GM23338 (cell line): ENCODE measurements around the gene SHPK. TPM values are rescaled to one million over a fixed set of nuclear protein-coding genes. Genes with fewer than 3 reads are reported as not detected.

ENCODE experiments used
- ATAC-seq: fragments of 200-7000 bp; cut with Tn5 transposase; 3 replicates; pipeline ENCODE4 v1.9.1; 2020
- DNase-seq: peaks from one replicate; pipeline ENCODE4 v3.0.0-alpha.2; 2015; ENCODE audit warnings: low spot score
- H2AFZ ChIP-seq: fragments of 200-600 bp; sonication (generic); 2 replicates; pipeline ENCODE4 v1.8.0; 2016; ENCODE audit warnings: antibody characterized with exemption, mild to moderate bottlenecking, moderate library complexity
- H3F3A ChIP-seq: fragments of 200-600 bp; sonication (generic); replicated peaks from 2 replicates; pipeline ENCODE4 v1.8.0; 2017; ENCODE audit warnings: antibody characterized with exemption, mixed run types, low read depth
- H3K27ac ChIP-seq: fragments of 200-600 bp; sonication (generic); 2 replicates; pipeline ENCODE4 v1.6.1; 2016; ENCODE audit warnings: low read depth
- H3K27me3 ChIP-seq: fragments of 200-600 bp; sonication (generic); 2 replicates; pipeline ENCODE4 v1.8.0; 2016; ENCODE audit warnings: mild to moderate bottlenecking, mixed run types, moderate library complexity; ENCODE audit not compliant: insufficient read depth
- H3K36me3 ChIP-seq: fragments of 200-600 bp; sonication (generic); 2 replicates; pipeline ENCODE4 v1.8.0; 2016; ENCODE audit warnings: mild to moderate bottlenecking; ENCODE audit not compliant: insufficient read depth
- H3K4me1 ChIP-seq: fragments of 200-600 bp; sonication (generic); 2 replicates; pipeline ENCODE4 v1.8.0; 2016; ENCODE audit warnings: mild to moderate bottlenecking, moderate library complexity; ENCODE audit not compliant: insufficient read depth
- H3K4me2 ChIP-seq: fragments of 200-600 bp; sonication (generic); 2 replicates; pipeline ENCODE4 v1.7.1; 2017; ENCODE audit warnings: mixed run types
- H3K4me3 ChIP-seq: fragments of 200-600 bp; sonication (generic); 2 replicates; pipeline ENCODE4 v1.6.1; 2016; ENCODE audit warnings: mixed run types
- H3K79me2 ChIP-seq: fragments of 200-600 bp; sonication (generic); replicated peaks from 2 replicates; pipeline ENCODE4 v1.8.0; 2017; ENCODE audit warnings: mild to moderate bottlenecking; ENCODE audit not compliant: insufficient read depth
- H3K9me2 ChIP-seq: fragments of 200-600 bp; sonication (generic); 2 replicates; pipeline ENCODE4 v1.8.0; 2017; ENCODE audit not compliant: insufficient read depth
- H4K20me1 ChIP-seq: fragments of 200-600 bp; sonication (generic); replicated peaks from 2 replicates; pipeline ENCODE4 v1.8.0; 2017; ENCODE audit warnings: mild to moderate bottlenecking; ENCODE audit not compliant: insufficient read depth
- H3K27ac Mint-ChIP-seq: 2 replicates; pipeline ENCODE4 v1.8.0; 2020; ENCODE audit warnings: inconsistent platforms, mild to moderate bottlenecking, moderate library complexity, mixed read lengths
- H3K27me3 Mint-ChIP-seq: 3 replicates; pipeline ENCODE4 v1.8.0; 2022; ENCODE audit warnings: low read depth, mild to moderate bottlenecking, moderate library complexity, mixed read lengths, inconsistent platforms; ENCODE audit not compliant: insufficient read depth, poor library complexity
- H3K36me3 Mint-ChIP-seq: 3 replicates; pipeline ENCODE4 v1.8.0; 2021; ENCODE audit warnings: low read depth, mild to moderate bottlenecking, inconsistent platforms, moderate library complexity, mixed read lengths
- H3K4me1 Mint-ChIP-seq: 3 replicates; pipeline ENCODE4 v1.8.0; 2020; ENCODE audit warnings: mild to moderate bottlenecking, inconsistent platforms, mixed read lengths
- H3K4me3 Mint-ChIP-seq: 3 replicates; pipeline ENCODE4 v1.8.0; 2021; ENCODE audit warnings: moderate library complexity, mild to moderate bottlenecking, inconsistent platforms, mixed read lengths
- H3K9me3 Mint-ChIP-seq: 3 replicates; pipeline ENCODE4 v1.8.0; 2020; ENCODE audit warnings: moderate library complexity, mild to moderate bottlenecking, inconsistent platforms, mixed read lengths
- CREB1 ChIP-seq: fragments of 250-450 bp; sonication (Bioruptor Pico); IDR thresholded peaks from 2 replicates; pipeline ENCODE4 v1.5.0; 2020; ENCODE audit warnings: low read depth, mild to moderate bottlenecking, moderate library complexity
- EZH2 ChIP-seq: fragments of 200-600 bp; sonication (generic); IDR thresholded peaks from one replicate; pipeline ENCODE4 v1.8.0; 2017; ENCODE audit warnings: antibody characterized with exemption, mild to moderate bottlenecking, low read depth; ENCODE audit not compliant: unreplicated experiment
- EZH2phosphoT487 ChIP-seq: fragments of 200-600 bp; sonication (generic); IDR thresholded peaks from one replicate; pipeline ENCODE4 v1.8.1; 2018; ENCODE audit warnings: antibody characterized with exemption; ENCODE audit not compliant: unreplicated experiment
- JUNB ChIP-seq: IDR thresholded peaks from one replicate; pipeline ENCODE4 v1.6.1; 2016; ENCODE audit warnings: antibody characterized with exemption; ENCODE audit not compliant: unreplicated experiment
- NANOG ChIP-seq: IDR thresholded peaks from 2 replicates; pipeline ENCODE4 v1.6.1; 2016; ENCODE audit warnings: antibody characterized with exemption, borderline replicate concordance
- POLR2AphosphoS5 ChIP-seq: IDR thresholded peaks from 2 replicates; pipeline ENCODE4 v1.6.1; 2016; ENCODE audit warnings: antibody characterized with exemption, low read depth
- STAT1 ChIP-seq: IDR thresholded peaks from one replicate; pipeline ENCODE4 v1.6.1; 2016; ENCODE audit warnings: antibody characterized with exemption; ENCODE audit not compliant: unreplicated experiment
- ZNF114 ChIP-seq: fragments of 250-450 bp; sonication (Bioruptor Pico); IDR thresholded peaks from 2 replicates; pipeline ENCODE4 v1.5.0; 2020; ENCODE audit warnings: mild to moderate bottlenecking, moderate library complexity
- ZNF331 ChIP-seq: fragments of 250-450 bp; sonication (Bioruptor Pico); IDR thresholded peaks from 2 replicates; pipeline ENCODE4 v1.5.0; 2020; ENCODE audit warnings: low read depth, mild to moderate bottlenecking, moderate library complexity
- polyA plus RNA-seq: library from polyadenylated mRNA; unstranded; fragments of >200 nt; fragmentation: Nextera tagmentation; extraction: Ambion mirVana; gene quantifications from 2 replicates; pipeline ENCODE4 v1.2.1, GENCODE V29; 2016
- total RNA-seq: library from RNA; depleted of rRNA; stranded (reverse); fragments of >200 nt; shearing (Covaris generic); gene quantifications from 2 replicates; pipeline ENCODE4 v1.2.3, GENCODE V29; 2014
- TF ChIP-seq, protein P1 (sequence below): fragments of 250-450 bp; sonication (Bioruptor Pico); IDR thresholded peaks from 2 replicates; pipeline ENCODE4 v1.5.0; 2020; ENCODE audit warnings: mild to moderate bottlenecking, moderate library complexity
- TF ChIP-seq, protein P2 (sequence below): IDR thresholded peaks from 2 replicates; pipeline ENCODE4 v1.6.1; 2016; ENCODE audit warnings: antibody characterized with exemption
- TF ChIP-seq, protein P3 (sequence below): IDR thresholded peaks from one replicate; pipeline ENCODE4 v1.6.1; 2018; ENCODE audit warnings: antibody characterized with exemption; ENCODE audit not compliant: unreplicated experiment
- TF ChIP-seq, protein P4 (sequence below), 2 experiments: fragments of 200-600 bp in 1 of 2; sonication (generic) in 1 of 2; conservative IDR thresholded peaks; 2 replicates each; pipeline versions ENCODE4 v1.5.1 to v1.6.1; 2016 to 2017; ENCODE audit warnings: antibody characterized with exemption in 2 of 2, low read depth in 2 of 2, mild to moderate bottlenecking in 2 of 2, moderate library complexity in 1 of 2

Gene SHPK
- total and polyA plus RNA-seq, 2 experiments from 2014 or later = 11.5 to 34.3 TPM

DNA sequence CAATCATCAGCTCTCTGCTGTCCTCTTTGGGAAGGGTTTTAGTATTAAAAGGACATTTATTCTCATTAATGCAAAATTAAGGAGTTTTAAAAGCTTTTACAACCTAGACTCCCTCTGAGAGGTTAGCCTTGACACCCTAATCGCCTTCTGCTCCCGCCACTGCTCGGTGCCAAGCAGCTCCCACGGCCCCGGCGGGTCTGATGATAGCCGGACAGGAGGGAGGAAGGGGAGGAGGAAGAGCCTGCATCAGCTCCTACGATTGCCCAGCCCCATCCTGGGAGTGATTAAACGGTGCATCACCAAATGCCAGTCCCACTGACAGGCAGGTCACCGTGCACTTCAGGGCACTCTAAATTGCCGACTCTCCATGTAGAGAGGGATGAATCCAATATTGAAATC lies 8.3 kb downstream of the SHPK start:
- no peaks in the 10 kb centered on the region for H3K4me1 ChIP-seq
- H3F3A ChIP-seq = no peaks in the 10 kb centered on the region
- DNase-seq (no peak), ATAC-seq (no peak)
- 0 out of 2 replicates have a peak, but pooled peaks cover 9% of the 10 kb centered on the region for H3K36me3 ChIP-seq
- peaks cover 10% of the 10 kb centered on the region; the same call in 1 of the 2 replicates for H4K20me1 ChIP-seq
- no peak overlapping the region for H3K27ac ChIP-seq
- no peaks in the 10 kb centered on the region for H3K27me3 ChIP-seq
- H3K79me2 ChIP-seq = peaks cover 21% of the 10 kb centered on the region
- no peak overlapping the region for H2AFZ ChIP-seq
- Mint-ChIP-seq H3K27me3 (peaks cover 1% of the 10 kb centered on the region), H3K4me3 (no peak overlapping the region), H3K36me3 (peaks cover 65% of the 10 kb centered on the region), H3K9me3 (no peaks in the 10 kb centered on the region), H3K4me1 (no peaks in the 10 kb centered on the region), H3K27ac (no peak overlapping the region)
- H3K9me2 ChIP-seq = no peaks in the 10 kb centered on the region
- H3K4me2 ChIP-seq = no peak overlapping the region
- TF ChIP-seq, protein P1, sequence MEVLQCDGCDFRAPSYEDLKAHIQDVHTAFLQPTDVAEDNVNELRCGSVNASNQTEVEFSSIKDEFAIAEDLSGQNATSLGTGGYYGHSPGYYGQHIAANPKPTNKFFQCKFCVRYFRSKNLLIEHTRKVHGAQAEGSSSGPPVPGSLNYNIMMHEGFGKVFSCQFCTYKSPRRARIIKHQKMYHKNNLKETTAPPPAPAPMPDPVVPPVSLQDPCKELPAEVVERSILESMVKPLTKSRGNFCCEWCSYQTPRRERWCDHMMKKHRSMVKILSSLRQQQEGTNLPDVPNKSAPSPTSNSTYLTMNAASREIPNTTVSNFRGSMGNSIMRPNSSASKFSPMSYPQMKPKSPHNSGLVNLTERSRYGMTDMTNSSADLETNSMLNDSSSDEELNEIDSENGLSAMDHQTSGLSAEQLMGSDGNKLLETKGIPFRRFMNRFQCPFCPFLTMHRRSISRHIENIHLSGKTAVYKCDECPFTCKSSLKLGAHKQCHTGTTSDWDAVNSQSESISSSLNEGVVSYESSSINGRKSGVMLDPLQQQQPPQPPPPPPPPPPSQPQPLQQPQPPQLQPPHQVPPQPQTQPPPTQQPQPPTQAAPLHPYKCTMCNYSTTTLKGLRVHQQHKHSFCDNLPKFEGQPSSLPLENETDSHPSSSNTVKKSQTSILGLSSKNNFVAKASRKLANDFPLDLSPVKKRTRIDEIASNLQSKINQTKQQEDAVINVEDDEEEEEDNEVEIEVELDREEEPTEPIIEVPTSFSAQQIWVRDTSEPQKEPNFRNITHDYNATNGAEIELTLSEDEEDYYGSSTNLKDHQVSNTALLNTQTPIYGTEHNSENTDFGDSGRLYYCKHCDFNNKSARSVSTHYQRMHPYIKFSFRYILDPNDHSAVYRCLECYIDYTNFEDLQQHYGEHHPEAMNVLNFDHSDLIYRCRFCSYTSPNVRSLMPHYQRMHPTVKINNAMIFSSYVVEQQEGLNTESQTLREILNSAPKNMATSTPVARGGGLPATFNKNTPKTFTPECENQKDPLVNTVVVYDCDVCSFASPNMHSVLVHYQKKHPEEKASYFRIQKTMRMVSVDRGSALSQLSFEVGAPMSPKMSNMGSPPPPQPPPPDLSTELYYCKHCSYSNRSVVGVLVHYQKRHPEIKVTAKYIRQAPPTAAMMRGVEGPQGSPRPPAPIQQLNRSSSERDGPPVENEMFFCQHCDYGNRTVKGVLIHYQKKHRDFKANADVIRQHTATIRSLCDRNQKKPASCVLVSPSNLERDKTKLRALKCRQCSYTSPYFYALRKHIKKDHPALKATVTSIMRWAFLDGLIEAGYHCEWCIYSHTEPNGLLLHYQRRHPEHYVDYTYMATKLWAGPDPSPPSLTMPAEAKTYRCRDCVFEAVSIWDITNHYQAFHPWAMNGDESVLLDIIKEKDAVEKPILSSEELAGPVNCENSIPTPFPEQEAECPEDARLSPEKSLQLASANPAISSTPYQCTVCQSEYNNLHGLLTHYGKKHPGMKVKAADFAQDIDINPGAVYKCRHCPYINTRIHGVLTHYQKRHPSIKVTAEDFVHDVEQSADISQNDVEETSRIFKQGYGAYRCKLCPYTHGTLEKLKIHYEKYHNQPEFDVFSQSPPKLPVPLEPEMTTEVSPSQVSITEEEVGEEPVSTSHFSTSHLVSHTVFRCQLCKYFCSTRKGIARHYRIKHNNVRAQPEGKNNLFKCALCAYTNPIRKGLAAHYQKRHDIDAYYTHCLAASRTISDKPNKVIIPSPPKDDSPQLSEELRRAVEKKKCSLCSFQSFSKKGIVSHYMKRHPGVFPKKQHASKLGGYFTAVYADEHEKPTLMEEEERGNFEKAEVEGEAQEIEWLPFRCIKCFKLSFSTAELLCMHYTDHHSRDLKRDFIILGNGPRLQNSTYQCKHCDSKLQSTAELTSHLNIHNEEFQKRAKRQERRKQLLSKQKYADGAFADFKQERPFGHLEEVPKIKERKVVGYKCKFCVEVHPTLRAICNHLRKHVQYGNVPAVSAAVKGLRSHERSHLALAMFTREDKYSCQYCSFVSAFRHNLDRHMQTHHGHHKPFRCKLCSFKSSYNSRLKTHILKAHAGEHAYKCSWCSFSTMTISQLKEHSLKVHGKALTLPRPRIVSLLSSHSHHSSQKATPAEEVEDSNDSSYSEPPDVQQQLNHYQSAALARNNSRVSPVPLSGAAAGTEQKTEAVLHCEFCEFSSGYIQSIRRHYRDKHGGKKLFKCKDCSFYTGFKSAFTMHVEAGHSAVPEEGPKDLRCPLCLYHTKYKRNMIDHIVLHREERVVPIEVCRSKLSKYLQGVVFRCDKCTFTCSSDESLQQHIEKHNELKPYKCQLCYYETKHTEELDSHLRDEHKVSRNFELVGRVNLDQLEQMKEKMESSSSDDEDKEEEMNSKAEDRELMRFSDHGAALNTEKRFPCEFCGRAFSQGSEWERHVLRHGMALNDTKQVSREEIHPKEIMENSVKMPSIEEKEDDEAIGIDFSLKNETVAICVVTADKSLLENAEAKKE (CRISPR knock-in tag) = no peak
- TF ChIP-seq, protein P2, sequence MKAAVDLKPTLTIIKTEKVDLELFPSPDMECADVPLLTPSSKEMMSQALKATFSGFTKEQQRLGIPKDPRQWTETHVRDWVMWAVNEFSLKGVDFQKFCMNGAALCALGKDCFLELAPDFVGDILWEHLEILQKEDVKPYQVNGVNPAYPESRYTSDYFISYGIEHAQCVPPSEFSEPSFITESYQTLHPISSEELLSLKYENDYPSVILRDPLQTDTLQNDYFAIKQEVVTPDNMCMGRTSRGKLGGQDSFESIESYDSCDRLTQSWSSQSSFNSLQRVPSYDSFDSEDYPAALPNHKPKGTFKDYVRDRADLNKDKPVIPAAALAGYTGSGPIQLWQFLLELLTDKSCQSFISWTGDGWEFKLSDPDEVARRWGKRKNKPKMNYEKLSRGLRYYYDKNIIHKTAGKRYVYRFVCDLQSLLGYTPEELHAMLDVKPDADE = no peak
- TF ChIP-seq EZH2phosphoT487 (no peak), NANOG (no peak), ZNF114 (no peak), ZNF331 (CRISPR knock-in tag) (no peak), EZH2 (no peak), POLR2AphosphoS5 (no peak), CREB1 (CRISPR knock-in tag) (no peak), JUNB (no peak), STAT1 (no peak)
- TF ChIP-seq, protein P3, sequence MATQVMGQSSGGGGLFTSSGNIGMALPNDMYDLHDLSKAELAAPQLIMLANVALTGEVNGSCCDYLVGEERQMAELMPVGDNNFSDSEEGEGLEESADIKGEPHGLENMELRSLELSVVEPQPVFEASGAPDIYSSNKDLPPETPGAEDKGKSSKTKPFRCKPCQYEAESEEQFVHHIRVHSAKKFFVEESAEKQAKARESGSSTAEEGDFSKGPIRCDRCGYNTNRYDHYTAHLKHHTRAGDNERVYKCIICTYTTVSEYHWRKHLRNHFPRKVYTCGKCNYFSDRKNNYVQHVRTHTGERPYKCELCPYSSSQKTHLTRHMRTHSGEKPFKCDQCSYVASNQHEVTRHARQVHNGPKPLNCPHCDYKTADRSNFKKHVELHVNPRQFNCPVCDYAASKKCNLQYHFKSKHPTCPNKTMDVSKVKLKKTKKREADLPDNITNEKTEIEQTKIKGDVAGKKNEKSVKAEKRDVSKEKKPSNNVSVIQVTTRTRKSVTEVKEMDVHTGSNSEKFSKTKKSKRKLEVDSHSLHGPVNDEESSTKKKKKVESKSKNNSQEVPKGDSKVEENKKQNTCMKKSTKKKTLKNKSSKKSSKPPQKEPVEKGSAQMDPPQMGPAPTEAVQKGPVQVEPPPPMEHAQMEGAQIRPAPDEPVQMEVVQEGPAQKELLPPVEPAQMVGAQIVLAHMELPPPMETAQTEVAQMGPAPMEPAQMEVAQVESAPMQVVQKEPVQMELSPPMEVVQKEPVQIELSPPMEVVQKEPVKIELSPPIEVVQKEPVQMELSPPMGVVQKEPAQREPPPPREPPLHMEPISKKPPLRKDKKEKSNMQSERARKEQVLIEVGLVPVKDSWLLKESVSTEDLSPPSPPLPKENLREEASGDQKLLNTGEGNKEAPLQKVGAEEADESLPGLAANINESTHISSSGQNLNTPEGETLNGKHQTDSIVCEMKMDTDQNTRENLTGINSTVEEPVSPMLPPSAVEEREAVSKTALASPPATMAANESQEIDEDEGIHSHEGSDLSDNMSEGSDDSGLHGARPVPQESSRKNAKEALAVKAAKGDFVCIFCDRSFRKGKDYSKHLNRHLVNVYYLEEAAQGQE = no peak
- TF ChIP-seq, protein P4, sequence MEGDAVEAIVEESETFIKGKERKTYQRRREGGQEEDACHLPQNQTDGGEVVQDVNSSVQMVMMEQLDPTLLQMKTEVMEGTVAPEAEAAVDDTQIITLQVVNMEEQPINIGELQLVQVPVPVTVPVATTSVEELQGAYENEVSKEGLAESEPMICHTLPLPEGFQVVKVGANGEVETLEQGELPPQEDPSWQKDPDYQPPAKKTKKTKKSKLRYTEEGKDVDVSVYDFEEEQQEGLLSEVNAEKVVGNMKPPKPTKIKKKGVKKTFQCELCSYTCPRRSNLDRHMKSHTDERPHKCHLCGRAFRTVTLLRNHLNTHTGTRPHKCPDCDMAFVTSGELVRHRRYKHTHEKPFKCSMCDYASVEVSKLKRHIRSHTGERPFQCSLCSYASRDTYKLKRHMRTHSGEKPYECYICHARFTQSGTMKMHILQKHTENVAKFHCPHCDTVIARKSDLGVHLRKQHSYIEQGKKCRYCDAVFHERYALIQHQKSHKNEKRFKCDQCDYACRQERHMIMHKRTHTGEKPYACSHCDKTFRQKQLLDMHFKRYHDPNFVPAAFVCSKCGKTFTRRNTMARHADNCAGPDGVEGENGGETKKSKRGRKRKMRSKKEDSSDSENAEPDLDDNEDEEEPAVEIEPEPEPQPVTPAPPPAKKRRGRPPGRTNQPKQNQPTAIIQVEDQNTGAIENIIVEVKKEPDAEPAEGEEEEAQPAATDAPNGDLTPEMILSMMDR (conservative IDR thresholded peaks at IDR 0.05; ENCODE audit: low read depth in 2 of 2) = no peak
- H3K4me3 ChIP-seq = no peak overlapping the region
